Measurements from ENCODE around the gene HPGDS.

Gene HPGDS

DNA sequence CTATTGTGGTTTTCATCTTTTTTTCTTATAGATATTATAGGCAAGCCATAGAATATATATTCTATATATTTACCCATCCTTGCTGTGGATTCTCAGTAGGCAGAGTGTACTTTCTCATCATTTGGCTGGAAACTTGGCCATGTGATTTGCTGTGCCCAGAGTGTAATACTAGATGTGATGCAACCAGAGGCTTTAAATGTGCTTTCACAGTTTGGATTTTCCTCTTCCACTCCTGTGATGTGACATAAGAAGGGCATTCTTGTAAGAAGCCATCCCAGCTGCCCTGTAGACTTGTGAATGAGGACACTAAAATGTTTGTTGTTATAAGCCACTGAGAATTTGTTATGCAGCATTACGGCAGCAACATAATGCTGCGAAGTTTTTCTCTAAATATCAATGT lies 10.4 kb upstream of the HPGDS start:
- TF ChIP-seq, protein P1, sequence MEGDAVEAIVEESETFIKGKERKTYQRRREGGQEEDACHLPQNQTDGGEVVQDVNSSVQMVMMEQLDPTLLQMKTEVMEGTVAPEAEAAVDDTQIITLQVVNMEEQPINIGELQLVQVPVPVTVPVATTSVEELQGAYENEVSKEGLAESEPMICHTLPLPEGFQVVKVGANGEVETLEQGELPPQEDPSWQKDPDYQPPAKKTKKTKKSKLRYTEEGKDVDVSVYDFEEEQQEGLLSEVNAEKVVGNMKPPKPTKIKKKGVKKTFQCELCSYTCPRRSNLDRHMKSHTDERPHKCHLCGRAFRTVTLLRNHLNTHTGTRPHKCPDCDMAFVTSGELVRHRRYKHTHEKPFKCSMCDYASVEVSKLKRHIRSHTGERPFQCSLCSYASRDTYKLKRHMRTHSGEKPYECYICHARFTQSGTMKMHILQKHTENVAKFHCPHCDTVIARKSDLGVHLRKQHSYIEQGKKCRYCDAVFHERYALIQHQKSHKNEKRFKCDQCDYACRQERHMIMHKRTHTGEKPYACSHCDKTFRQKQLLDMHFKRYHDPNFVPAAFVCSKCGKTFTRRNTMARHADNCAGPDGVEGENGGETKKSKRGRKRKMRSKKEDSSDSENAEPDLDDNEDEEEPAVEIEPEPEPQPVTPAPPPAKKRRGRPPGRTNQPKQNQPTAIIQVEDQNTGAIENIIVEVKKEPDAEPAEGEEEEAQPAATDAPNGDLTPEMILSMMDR (IDR thresholded peaks at IDR 0.05; ENCODE audit: unreplicated experiment in 3 of 3): no peak
- Mint-ChIP-seq H3K36me3 (ENCODE audit: low read depth) (no peaks in the 10 kb centered on the region), H3K4me1 (no peaks in the 10 kb centered on the region), H3K27me3 (ENCODE audit: low read depth) (peaks cover 6% of the 10 kb centered on the region), H3K27ac (no peak overlapping the region), H3K4me3 (no peak overlapping the region), H3K9me3 (no peaks in the 10 kb centered on the region)

DNA sequence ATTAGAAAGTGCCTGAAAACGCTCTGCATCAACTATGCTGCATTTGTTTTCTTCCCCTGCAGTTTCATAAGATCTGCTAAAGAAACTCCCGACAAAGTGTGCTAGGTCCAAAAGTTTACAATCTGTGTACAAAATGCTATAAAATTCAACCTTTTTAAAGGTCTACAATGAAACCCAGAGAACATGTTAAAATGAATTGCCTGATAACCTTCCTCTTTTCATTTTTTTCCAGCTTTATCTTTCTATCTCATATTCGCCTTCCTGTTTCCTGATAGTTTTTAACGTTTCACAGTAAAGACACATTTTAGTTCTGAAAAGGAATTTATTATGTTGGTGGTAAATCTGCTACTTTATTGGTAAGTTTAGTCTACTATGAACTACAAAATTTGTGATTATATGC lies 9.5 kb upstream of the HPGDS start:
- Mint-ChIP-seq H3K4me3 (no peak overlapping the region), H3K4me1 (no peaks in the 10 kb centered on the region), H3K9me3 (no peaks in the 10 kb centered on the region), H3K27ac (no peak overlapping the region), H3K36me3 (ENCODE audit: low read depth) (no peaks in the 10 kb centered on the region), H3K27me3 (ENCODE audit: low read depth) (peaks cover 6% of the 10 kb centered on the region)
- TF ChIP-seq, protein P1 (IDR thresholded peaks at IDR 0.05; ENCODE audit: unreplicated experiment in 3 of 3): no peak

DNA sequence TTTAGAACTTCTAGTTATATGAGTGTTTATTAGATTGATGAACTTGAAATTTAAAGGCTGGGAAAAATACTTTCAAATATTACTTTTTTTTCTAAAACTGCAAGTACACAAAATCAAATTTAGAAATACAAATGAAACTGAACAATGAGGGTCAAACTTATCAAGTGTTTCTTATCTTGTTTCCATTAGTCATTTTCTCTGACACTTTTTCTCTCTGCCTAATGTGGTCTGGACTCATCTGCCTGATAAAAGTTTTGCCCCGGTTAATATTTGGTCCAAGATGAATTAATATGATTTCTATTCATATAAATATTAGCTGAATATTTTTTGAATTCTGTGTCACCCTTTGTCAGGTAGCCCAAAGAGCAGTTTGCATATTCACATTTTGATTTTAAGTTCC lies 8.7 kb upstream of the HPGDS start:
- no peak overlapping the region for H3K27ac Mint-ChIP-seq
- H3K27me3 Mint-ChIP-seq (ENCODE audit: low read depth): peaks cover 6% of the 10 kb centered on the region
- TF ChIP-seq, protein P1 (IDR thresholded peaks at IDR 0.05; ENCODE audit: unreplicated experiment in 3 of 3): no peak
- H3K4me1 Mint-ChIP-seq: no peaks in the 10 kb centered on the region
- H3K36me3 Mint-ChIP-seq (ENCODE audit: low read depth): no peaks in the 10 kb centered on the region
- no peak overlapping the region for H3K4me3 Mint-ChIP-seq
- H3K9me3 Mint-ChIP-seq: no peaks in the 10 kb centered on the region

DNA sequence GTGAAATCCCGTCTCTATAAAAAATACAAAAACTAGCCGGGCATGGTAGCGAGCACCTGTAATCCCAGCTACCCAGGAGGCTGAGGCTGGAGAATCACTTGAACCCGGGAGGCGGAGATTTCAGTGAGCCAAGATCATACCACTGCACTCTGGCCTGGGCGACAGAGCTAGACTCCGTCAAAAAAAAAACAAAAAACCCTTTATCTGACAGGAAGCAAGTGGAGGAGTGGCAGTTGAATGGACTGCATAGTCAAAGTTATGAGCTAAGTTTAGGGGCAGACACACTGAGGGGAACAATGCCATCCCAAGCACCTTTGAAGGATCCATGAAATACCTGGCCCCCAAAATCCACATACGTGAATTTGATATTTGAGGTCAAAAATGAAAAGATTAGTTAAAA lies 7.5 kb upstream of the HPGDS start:
- Mint-ChIP-seq H3K27ac (no peak overlapping the region), H3K27me3 (ENCODE audit: low read depth) (peaks cover 6% of the 10 kb centered on the region), H3K4me1 (no peaks in the 10 kb centered on the region), H3K4me3 (no peak overlapping the region), H3K36me3 (ENCODE audit: low read depth) (no peaks in the 10 kb centered on the region), H3K9me3 (no peaks in the 10 kb centered on the region)
- TF ChIP-seq, protein P1 (IDR thresholded peaks at IDR 0.05; ENCODE audit: unreplicated experiment in 3 of 3): no peak

DNA sequence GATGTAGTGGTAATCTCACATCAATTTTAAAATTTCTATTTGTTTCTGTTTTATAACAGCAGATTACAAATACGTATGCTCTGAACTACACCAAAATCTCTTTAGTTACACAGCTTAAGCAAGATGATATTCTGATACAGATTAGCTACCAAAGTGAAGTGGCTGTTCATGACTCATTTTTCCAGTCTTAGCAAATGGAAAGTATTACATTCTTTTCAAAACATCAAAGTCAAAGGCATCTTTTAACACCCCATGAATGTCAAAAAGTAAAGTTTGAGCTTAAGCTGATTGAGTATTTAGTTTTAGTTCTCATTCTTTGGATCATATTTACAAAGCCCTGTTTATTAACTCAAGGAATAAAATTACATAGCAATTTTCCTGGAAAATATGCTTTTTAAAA lies 6.6 kb upstream of the HPGDS start:
- TF ChIP-seq, protein P1 (IDR thresholded peaks at IDR 0.05; ENCODE audit: unreplicated experiment in 3 of 3): no peak
- no peak overlapping the region for H3K27ac Mint-ChIP-seq
- H3K4me3 Mint-ChIP-seq: no peak overlapping the region

DNA sequence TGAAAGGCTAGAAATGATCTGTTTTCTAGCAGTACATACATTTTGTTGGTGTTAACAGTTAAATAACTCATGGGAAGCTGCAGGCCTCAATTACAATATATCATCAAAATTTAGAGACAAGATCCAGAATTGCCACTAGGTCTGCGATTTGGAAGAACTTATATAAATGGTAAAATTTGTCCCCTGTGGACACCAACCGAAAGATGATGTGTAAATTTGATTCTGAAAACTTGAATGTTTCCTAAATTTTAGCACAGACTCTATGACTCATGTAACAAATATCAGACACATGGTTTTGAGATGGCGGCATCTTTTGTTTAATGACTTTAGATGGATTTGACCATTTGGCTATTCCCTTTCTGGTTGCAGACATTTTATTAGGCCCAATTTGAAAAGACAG lies 6.0 kb upstream of the HPGDS start:
- no peak overlapping the region for H3K4me3 Mint-ChIP-seq
- no peaks in the 10 kb centered on the region for H3K36me3 Mint-ChIP-seq (ENCODE audit: low read depth)
- no peaks in the 10 kb centered on the region for H3K9me3 Mint-ChIP-seq
- TF ChIP-seq, protein P1 (IDR thresholded peaks at IDR 0.05; ENCODE audit: unreplicated experiment in 3 of 3): no peak
- H3K4me1 Mint-ChIP-seq: no peaks in the 10 kb centered on the region
- H3K27ac Mint-ChIP-seq: no peak overlapping the region
- H3K27me3 Mint-ChIP-seq (ENCODE audit: low read depth): peaks cover 4% of the 10 kb centered on the region

More for the DNA sequence above, 6.6 kb upstream of the HPGDS start:
- Mint-ChIP-seq H3K36me3 (ENCODE audit: low read depth) (no peaks in the 10 kb centered on the region), H3K4me1 (no peaks in the 10 kb centered on the region), H3K9me3 (no peaks in the 10 kb centered on the region), H3K27me3 (ENCODE audit: low read depth) (peaks cover 6% of the 10 kb centered on the region)
